ENCODE measurements around the gene NXPE3. TPM values are rescaled to one million over a fixed set of nuclear protein-coding genes. Genes with fewer than 3 reads are reported as not detected.
A peak's percentile ranks its signal among the peaks of the same experiment; 100 is the strongest.
"Not testable (repeated sequence)": the region's sequence is repeated elsewhere in the genome, so short reads cannot be mapped to it uniquely, and the experiment has no call there.

NXPE3 gene
- 8.9 TPM for total RNA-seq
- 10 to 100 TPM; 12.9 to 21.9 (median 19.4) TPM for polyA plus RNA-seq (ENCODE audit: insufficient read depth in 1 of 8, insufficient read length in 8 of 8, low replicate concordance in 1 of 8)
- long read RNA-seq, donor 1, partial matches to known transcripts: 0 of 2 reads
- long read RNA-seq, donor 1, other reads (novel, unspliced or antisense): 0 of 2 reads
- long read RNA-seq, donor 2, partial matches to known transcripts: 0 of 2 reads
- long read RNA-seq, donor 2, other reads (novel, unspliced or antisense): 0 of 2 reads
- long read RNA-seq, donor 3, partial matches to known transcripts: 0 of 3 reads
- long read RNA-seq, donor 3, other reads (novel, unspliced or antisense): 0 of 3 reads
- long read RNA-seq, donor 4, partial matches to known transcripts: 0 of 2 reads
- long read RNA-seq, donor 4, other reads (novel, unspliced or antisense): 0 of 2 reads
- long read RNA-seq, donor 5, full-length matches to known transcripts: 7 of 7 reads
- long read RNA-seq, donor 5, partial matches to known transcripts: 0 of 7 reads
- long read RNA-seq, donor 5, other reads (novel, unspliced or antisense): 0 of 7 reads
- long read RNA-seq, donor 6, partial matches to known transcripts: 0 of 4 reads
- long read RNA-seq, donor 6, other reads (novel, unspliced or antisense): 0 of 4 reads
- long read RNA-seq, donor 7, partial matches to known transcripts: 0 of 1 reads
- long read RNA-seq, donor 7, other reads (novel, unspliced or antisense): 0 of 1 reads
- long read RNA-seq, donor 8, partial matches to known transcripts: 0 of 3 reads
- long read RNA-seq, donor 8, other reads (novel, unspliced or antisense): 0 of 3 reads
- long read RNA-seq, donor 9, partial matches to known transcripts: 0 of 5 reads
- long read RNA-seq, donor 9, other reads (novel, unspliced or antisense): 0 of 5 reads
- long read RNA-seq, donor 10, partial matches to known transcripts: 0 of 4 reads
- long read RNA-seq, donor 10, other reads (novel, unspliced or antisense): 0 of 4 reads
- long read RNA-seq, donor 11, transcript NXPE3-201 (8 exons, 3,941 nt): major isoform, 6 of 7 reads
- long read RNA-seq, donor 11, partial matches to known transcripts: 0 of 7 reads
- long read RNA-seq, donor 11, other reads (novel, unspliced or antisense): 0 of 7 reads

DNA sequence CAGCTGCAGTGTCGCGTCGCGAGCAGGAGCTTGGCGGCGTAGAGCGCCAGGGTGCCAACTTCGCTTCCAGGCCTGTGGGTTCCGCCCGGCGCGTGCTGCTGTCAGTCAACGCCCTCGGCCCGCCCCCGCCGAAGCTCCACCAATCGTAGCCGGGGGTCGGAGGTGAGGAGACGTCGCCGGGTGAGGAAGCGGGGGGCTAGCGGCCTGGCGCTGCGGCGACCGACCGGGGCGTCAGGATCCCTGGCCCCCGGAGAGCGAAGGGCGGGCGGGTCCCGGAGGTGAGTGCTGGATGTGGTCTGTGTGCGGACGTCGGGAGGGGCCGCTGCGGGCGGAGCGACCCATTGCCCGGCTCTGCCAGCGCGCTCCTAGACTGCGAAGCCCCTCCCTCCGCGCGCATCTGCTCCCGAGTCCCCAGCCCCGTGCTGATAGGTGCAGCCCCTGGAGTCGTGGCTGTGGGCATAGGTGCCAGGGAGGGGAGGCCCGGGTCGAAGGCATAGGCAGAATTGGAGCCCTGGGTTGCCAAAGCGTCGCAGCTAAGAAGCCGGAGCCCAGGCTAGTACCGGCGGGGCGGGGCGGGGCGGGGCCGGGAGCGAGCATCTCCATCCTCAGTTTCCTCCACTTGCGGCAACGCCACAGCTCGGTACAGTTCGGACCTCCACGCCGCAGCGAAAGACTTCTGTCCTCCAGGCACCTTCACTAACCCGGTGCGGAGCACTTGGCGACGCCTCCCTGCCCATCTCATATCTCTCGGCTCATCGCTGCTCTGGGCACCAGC is at the start of gene NXPE3:
NXPE3 (plus strand) TSS at position 165 of the 775 bp plus-strand sequence. CDS start 6,386 bp downstream, outside the sequence.
- Histone ChIP-seq H3K4me3 (ENCODE audit: low read length) (peak within 1 kb of the TSS; percentile 83), H3K36me3 (ENCODE audit: control insufficient read depth, insufficient read depth, low read length) (peaks cover 13% of the 10 kb centered on the region), H3K27ac (ENCODE audit: low read length) (peak within 1 kb of the TSS; percentile 83), H3K4me1 (ENCODE audit: control insufficient read depth, insufficient read depth, low read length) (peaks cover 13% of the 10 kb centered on the region), H3K9me3 (replicated peaks; ENCODE audit: control insufficient read depth, low read depth, low read length) (no peaks in the 10 kb centered on the region), H3K27me3 (ENCODE audit: control insufficient read depth, insufficient read depth, low read length) (no peaks in the 10 kb centered on the region)
- DNase-seq: peak; percentile 93
- under 1% methylated on average over 74 of the region's 78 CpGs for WGBS (ENCODE audit: insufficient coverage)

- no peaks in the 10 kb centered on the region for H3K27me3 ChIP-seq (ENCODE audit: control insufficient read depth, insufficient read depth, low read length)
- WGBS (ENCODE audit: insufficient coverage): no CpG with 5 or more reads among the region's 5 CpGs
- no peak for DNase-seq
- no peaks in the 10 kb centered on the region for H3K9me3 ChIP-seq (replicated peaks; ENCODE audit: control insufficient read depth, low read depth, low read length)
- peaks cover 4% of the 10 kb centered on the region for H3K4me1 ChIP-seq (ENCODE audit: control insufficient read depth, insufficient read depth, low read length)
- H3K27ac ChIP-seq (ENCODE audit: low read length): no peak overlapping the region
- no peak overlapping the region for H3K4me3 ChIP-seq (ENCODE audit: low read length)
- H3K36me3 ChIP-seq (ENCODE audit: control insufficient read depth, insufficient read depth, low read length): peaks cover 46% of the 10 kb centered on the region
Observed at GRCh38 chr3:101729586-101729985, 49.4 kb upstream of the NXPE3 start.

- Histone ChIP-seq H3K4me3 (ENCODE audit: low read length) (no peak overlapping the region), H3K36me3 (ENCODE audit: control insufficient read depth, insufficient read depth, low read length) (peaks cover 56% of the 10 kb centered on the region), H3K9me3 (replicated peaks; ENCODE audit: control insufficient read depth, low read depth, low read length) (peaks cover 1% of the 10 kb centered on the region), H3K27me3 (ENCODE audit: control insufficient read depth, insufficient read depth, low read length) (no peaks in the 10 kb centered on the region), H3K27ac (ENCODE audit: low read length) (no peak overlapping the region), H3K4me1 (ENCODE audit: control insufficient read depth, insufficient read depth, low read length) (peaks cover 1% of the 10 kb centered on the region)
- no peak for DNase-seq
Observed at GRCh38 chr3:101730839-101731238, 48.2 kb upstream of the NXPE3 start.

- peak overlapping the region; percentile 29 for H3K27ac ChIP-seq (ENCODE audit: low read length)
- H3K27me3 ChIP-seq (ENCODE audit: control insufficient read depth, insufficient read depth, low read length): no peaks in the 10 kb centered on the region
- peaks cover 5% of the 10 kb centered on the region for H3K9me3 ChIP-seq (replicated peaks; ENCODE audit: control insufficient read depth, low read depth, low read length)
- H3K4me1 ChIP-seq (ENCODE audit: control insufficient read depth, insufficient read depth, low read length): no peaks in the 10 kb centered on the region
- no peak overlapping the region for H3K4me3 ChIP-seq (ENCODE audit: low read length)
- no CpG with 5 or more reads among the region's 4 CpGs for WGBS (ENCODE audit: insufficient coverage)
- DNase-seq: peak; percentile 43
- H3K36me3 ChIP-seq (ENCODE audit: control insufficient read depth, insufficient read depth, low read length): peaks cover 62% of the 10 kb centered on the region
Observed at GRCh38 chr3:101732240-101732641, 46.8 kb upstream of the NXPE3 start.

DNA sequence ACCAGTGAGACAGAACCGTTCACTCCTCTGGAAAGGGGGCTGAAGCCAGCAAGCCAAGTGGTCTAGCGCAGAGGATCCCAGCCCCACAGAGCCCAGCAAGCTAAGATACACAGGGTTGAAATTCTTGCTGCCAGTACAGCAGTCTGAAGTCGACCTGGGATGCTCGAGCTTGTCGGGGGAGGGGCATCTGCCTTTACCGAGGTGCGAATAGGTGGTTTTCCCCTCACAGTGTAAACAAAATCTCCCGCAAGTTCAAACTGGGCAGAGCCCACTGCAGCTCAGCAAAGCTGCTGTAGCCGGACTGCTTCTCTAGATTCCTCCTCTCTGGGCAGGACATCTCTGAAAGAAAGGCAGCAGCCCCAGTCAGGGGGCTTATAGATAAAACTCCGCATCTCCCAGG is 43.2 kb upstream of the NXPE3 start:
- peaks cover 45% of the 10 kb centered on the region for H3K36me3 ChIP-seq (ENCODE audit: control insufficient read depth, insufficient read depth, low read length)

GRCh38 chr3:101741914-101742313 is 37.1 kb upstream of the NXPE3 start:
- H3K27ac ChIP-seq (ENCODE audit: low read length); H3K4me1 ChIP-seq (ENCODE audit: control insufficient read depth, insufficient read depth, low read length); H3K27me3 ChIP-seq (ENCODE audit: control insufficient read depth, insufficient read depth, low read length); H3K4me3 ChIP-seq (ENCODE audit: low read length); H3K36me3 ChIP-seq (ENCODE audit: control insufficient read depth, insufficient read depth, low read length); DNase-seq: not testable (repeated sequence)
- 100% methylated on average over 1 of the region's 3 CpGs for WGBS (ENCODE audit: insufficient coverage)
- H3K9me3 ChIP-seq (replicated peaks; ENCODE audit: control insufficient read depth, low read depth, low read length): peaks cover 10% of the 10 kb centered on the region

More for the DNA sequence above, 43.2 kb upstream of the NXPE3 start:
- Histone ChIP-seq H3K27ac (ENCODE audit: low read length) (no peak overlapping the region), H3K9me3 (replicated peaks; ENCODE audit: control insufficient read depth, low read depth, low read length) (peaks cover 11% of the 10 kb centered on the region), H3K27me3 (ENCODE audit: control insufficient read depth, insufficient read depth, low read length) (no peaks in the 10 kb centered on the region), H3K4me3 (ENCODE audit: low read length) (no peak overlapping the region), H3K4me1 (ENCODE audit: control insufficient read depth, insufficient read depth, low read length) (no peaks in the 10 kb centered on the region)
- no peak for DNase-seq
- 98% methylated on average over 10 of the region's 10 CpGs for WGBS (ENCODE audit: insufficient coverage)

- DNase-seq: no peak
- Histone ChIP-seq H3K4me1 (ENCODE audit: control insufficient read depth, insufficient read depth, low read length) (no peaks in the 10 kb centered on the region), H3K9me3 (replicated peaks; ENCODE audit: control insufficient read depth, low read depth, low read length) (peaks cover 3% of the 10 kb centered on the region), H3K36me3 (ENCODE audit: control insufficient read depth, insufficient read depth, low read length) (peaks cover 4% of the 10 kb centered on the region), H3K27me3 (ENCODE audit: control insufficient read depth, insufficient read depth, low read length) (no peaks in the 10 kb centered on the region), H3K27ac (ENCODE audit: low read length) (no peak overlapping the region), H3K4me3 (ENCODE audit: low read length) (no peak overlapping the region)
- WGBS (ENCODE audit: insufficient coverage): 83% methylated on average over 1 of the region's 1 CpG
Observed at GRCh38 chr3:101744811-101745210, 34.2 kb upstream of the NXPE3 start.

GRCh38 chr3:101745934-101746333 is 33.1 kb upstream of the NXPE3 start:
- H3K4me3 ChIP-seq (ENCODE audit: low read length); H3K27me3 ChIP-seq (ENCODE audit: control insufficient read depth, insufficient read depth, low read length); H3K9me3 ChIP-seq (replicated peaks; ENCODE audit: control insufficient read depth, low read depth, low read length); H3K27ac ChIP-seq (ENCODE audit: low read length); H3K36me3 ChIP-seq (ENCODE audit: control insufficient read depth, insufficient read depth, low read length); DNase-seq; H3K4me1 ChIP-seq (ENCODE audit: control insufficient read depth, insufficient read depth, low read length): not testable (repeated sequence)
- no CpG with 5 or more reads among the region's 1 CpG for WGBS (ENCODE audit: insufficient coverage)

DNA sequence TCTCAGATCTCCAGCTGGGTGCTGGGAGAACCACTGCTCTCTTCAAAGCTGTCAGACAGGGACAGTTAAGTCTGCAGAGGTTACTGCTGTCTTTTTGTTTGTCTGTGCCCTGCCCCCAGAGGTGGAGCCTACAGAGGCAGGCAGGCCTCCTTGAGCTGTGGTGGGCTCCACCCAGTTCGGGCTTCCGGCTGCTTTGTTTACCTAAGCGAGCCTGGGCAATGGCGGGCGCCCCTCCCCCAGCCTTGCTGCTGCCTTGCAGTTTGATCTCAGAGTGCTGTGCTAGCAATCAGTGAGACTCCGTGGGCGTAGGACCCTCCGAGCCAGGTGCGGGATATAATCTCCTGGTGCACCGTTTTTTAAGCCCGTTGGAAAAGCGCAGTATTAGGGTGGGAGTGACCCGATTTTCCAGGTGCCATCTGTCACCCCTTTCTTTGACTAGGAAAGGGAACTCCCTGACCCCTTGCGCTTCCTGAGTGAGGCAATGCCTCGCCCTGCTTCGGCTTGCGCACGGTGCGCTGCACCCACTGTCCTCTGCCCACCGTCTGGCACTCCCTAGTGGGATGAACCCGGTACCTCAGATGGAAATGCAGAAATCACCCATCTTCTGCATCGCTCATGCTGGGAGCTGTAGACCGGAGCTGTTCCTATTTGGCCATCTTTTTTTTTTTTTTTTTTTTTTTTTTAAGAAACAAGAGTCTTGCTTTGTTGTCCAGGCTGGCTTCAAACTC is 25.5 kb upstream of the NXPE3 start:
- not testable (repeated sequence) for H3K27ac ChIP-seq (ENCODE audit: low read length); H3K4me1 ChIP-seq (ENCODE audit: control insufficient read depth, insufficient read depth, low read length); DNase-seq; H3K4me3 ChIP-seq (ENCODE audit: low read length); H3K27me3 ChIP-seq (ENCODE audit: control insufficient read depth, insufficient read depth, low read length); H3K9me3 ChIP-seq (replicated peaks; ENCODE audit: control insufficient read depth, low read depth, low read length)
- H3K36me3 ChIP-seq (ENCODE audit: control insufficient read depth, insufficient read depth, low read length): peaks cover 24% of the 10 kb centered on the region
- WGBS (ENCODE audit: insufficient coverage): 98% methylated on average over 8 of the region's 23 CpGs
